ENCODE measurements around the gene GBP2.

The GBP2 gene

GRCh38 chr1:89169166-89169565, 43.3 kb upstream of the GBP2 start:
- H3K4me3 ChIP-seq (ENCODE audit: low read depth in 1 of 2, low read length in 1 of 2), result no peak overlapping the region
- no peak overlapping the region for H3K27ac ChIP-seq
- TF ChIP-seq CTCF (IDR thresholded peaks at IDR 0.05), result no peak
- H3K27me3 ChIP-seq, result no peaks in the 10 kb centered on the region
- no peaks in the 10 kb centered on the region for H3K4me1 ChIP-seq (ENCODE audit: control insufficient read depth in 1 of 2, insufficient read depth in 1 of 2, low read depth in 1 of 2, low read length in 1 of 2)
- no peaks in the 10 kb centered on the region for H3K9me3 ChIP-seq
- H3K36me3 ChIP-seq, result no peaks in the 10 kb centered on the region

GRCh38 chr1:89167590-89168230, 41.8 kb upstream of the GBP2 start:
- H3K27me3 ChIP-seq, result no peaks in the 10 kb centered on the region
- no peak overlapping the region for H3K4me3 ChIP-seq (ENCODE audit: low read depth in 1 of 2, low read length in 1 of 2)
- H3K27ac ChIP-seq, result no peak overlapping the region
- no peaks in the 10 kb centered on the region for H3K9me3 ChIP-seq
- H3K36me3 ChIP-seq, result no peaks in the 10 kb centered on the region
- no peaks in the 10 kb centered on the region for H3K4me1 ChIP-seq (ENCODE audit: control insufficient read depth in 1 of 2, insufficient read depth in 1 of 2, low read depth in 1 of 2, low read length in 1 of 2)
- TF ChIP-seq CTCF (IDR thresholded peaks at IDR 0.05), result no peak

GRCh38 chr1:89166705-89167104, 40.8 kb upstream of the GBP2 start:
- no peaks in the 10 kb centered on the region for H3K9me3 ChIP-seq
- no peaks in the 10 kb centered on the region for H3K27me3 ChIP-seq
- TF ChIP-seq CTCF (IDR thresholded peaks at IDR 0.05), result no peak
- H3K4me3 ChIP-seq (ENCODE audit: low read depth in 1 of 2, low read length in 1 of 2), result no peak overlapping the region
- H3K27ac ChIP-seq, result no peak overlapping the region
- H3K36me3 ChIP-seq, result no peaks in the 10 kb centered on the region
- H3K4me1 ChIP-seq (ENCODE audit: control insufficient read depth in 1 of 2, insufficient read depth in 1 of 2, low read depth in 1 of 2, low read length in 1 of 2), result no peaks in the 10 kb centered on the region

GRCh38 chr1:89165811-89166210, 39.9 kb upstream of the GBP2 start:
- Histone ChIP-seq H3K27ac (no peak overlapping the region), H3K27me3 (no peaks in the 10 kb centered on the region), H3K9me3 (no peaks in the 10 kb centered on the region), H3K4me1 (ENCODE audit: control insufficient read depth in 1 of 2, insufficient read depth in 1 of 2, low read depth in 1 of 2, low read length in 1 of 2) (no peaks in the 10 kb centered on the region), H3K4me3 (ENCODE audit: low read depth in 1 of 2, low read length in 1 of 2) (no peak overlapping the region), H3K36me3 (no peaks in the 10 kb centered on the region)
- TF ChIP-seq CTCF (IDR thresholded peaks at IDR 0.05), result no peak

GRCh38 chr1:89151047-89151446, 25.1 kb upstream of the GBP2 start:
- Histone ChIP-seq H3K4me3 (ENCODE audit: low read depth in 1 of 2, low read length in 1 of 2) (no peak overlapping the region), H3K36me3 (no peaks in the 10 kb centered on the region), H3K27ac (no peak overlapping the region), H3K9me3 (no peaks in the 10 kb centered on the region), H3K4me1 (ENCODE audit: control insufficient read depth in 1 of 2, insufficient read depth in 1 of 2, low read depth in 1 of 2, low read length in 1 of 2) (no peaks in the 10 kb centered on the region), H3K27me3 (no peaks in the 10 kb centered on the region)
- TF ChIP-seq CTCF (IDR thresholded peaks at IDR 0.05), result no peak

GRCh38 chr1:89149976-89150375, 24.1 kb upstream of the GBP2 start:
- Histone ChIP-seq H3K27me3 (no peaks in the 10 kb centered on the region), H3K36me3 (no peaks in the 10 kb centered on the region), H3K9me3 (no peaks in the 10 kb centered on the region), H3K4me3 (ENCODE audit: low read depth in 1 of 2, low read length in 1 of 2) (no peak overlapping the region), H3K27ac (no peak overlapping the region), H3K4me1 (ENCODE audit: control insufficient read depth in 1 of 2, insufficient read depth in 1 of 2, low read depth in 1 of 2, low read length in 1 of 2) (no peaks in the 10 kb centered on the region)
- no peak for TF ChIP-seq CTCF (IDR thresholded peaks at IDR 0.05)
